ENCODE measurements around the gene CADM4.
A peak's percentile ranks its signal among the peaks of the same experiment; 100 is the strongest.

The CADM4 gene

DNA sequence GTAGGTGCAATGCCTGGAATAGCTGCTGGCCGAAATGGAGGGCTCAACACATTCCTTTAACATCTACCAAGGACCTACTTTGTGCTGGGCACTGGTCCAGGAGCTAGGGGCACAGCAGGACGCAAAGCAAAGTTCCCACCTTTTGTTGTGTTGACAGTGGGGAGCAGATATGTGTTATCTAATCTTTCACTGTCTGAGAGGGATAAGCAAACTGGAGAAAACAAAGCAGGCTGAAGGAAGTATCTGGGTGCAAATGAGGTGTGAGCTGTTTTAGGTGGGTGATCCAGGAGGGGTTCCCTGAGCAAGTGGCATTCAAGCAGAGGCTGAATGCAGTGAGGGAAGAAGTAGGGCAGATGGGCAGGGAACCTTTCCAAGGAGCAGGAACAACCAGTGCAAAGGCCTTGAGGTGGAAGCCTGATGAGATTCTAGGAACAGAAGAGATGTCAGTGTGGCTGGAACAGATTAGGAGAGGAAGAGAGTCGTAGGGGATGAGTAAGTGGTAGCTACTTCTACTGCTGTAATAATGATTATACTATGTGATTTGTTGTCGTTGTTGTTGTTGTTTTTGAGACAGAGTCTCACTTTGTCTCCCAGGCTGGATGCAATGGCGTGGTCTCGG, 32.5 kb upstream of the CADM4 start:
- H3K27ac ChIP-seq, result no peak overlapping the region
- TF ChIP-seq, protein P1, sequence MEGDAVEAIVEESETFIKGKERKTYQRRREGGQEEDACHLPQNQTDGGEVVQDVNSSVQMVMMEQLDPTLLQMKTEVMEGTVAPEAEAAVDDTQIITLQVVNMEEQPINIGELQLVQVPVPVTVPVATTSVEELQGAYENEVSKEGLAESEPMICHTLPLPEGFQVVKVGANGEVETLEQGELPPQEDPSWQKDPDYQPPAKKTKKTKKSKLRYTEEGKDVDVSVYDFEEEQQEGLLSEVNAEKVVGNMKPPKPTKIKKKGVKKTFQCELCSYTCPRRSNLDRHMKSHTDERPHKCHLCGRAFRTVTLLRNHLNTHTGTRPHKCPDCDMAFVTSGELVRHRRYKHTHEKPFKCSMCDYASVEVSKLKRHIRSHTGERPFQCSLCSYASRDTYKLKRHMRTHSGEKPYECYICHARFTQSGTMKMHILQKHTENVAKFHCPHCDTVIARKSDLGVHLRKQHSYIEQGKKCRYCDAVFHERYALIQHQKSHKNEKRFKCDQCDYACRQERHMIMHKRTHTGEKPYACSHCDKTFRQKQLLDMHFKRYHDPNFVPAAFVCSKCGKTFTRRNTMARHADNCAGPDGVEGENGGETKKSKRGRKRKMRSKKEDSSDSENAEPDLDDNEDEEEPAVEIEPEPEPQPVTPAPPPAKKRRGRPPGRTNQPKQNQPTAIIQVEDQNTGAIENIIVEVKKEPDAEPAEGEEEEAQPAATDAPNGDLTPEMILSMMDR (conservative IDR thresholded peaks at IDR 0.05), result no peak

DNA sequence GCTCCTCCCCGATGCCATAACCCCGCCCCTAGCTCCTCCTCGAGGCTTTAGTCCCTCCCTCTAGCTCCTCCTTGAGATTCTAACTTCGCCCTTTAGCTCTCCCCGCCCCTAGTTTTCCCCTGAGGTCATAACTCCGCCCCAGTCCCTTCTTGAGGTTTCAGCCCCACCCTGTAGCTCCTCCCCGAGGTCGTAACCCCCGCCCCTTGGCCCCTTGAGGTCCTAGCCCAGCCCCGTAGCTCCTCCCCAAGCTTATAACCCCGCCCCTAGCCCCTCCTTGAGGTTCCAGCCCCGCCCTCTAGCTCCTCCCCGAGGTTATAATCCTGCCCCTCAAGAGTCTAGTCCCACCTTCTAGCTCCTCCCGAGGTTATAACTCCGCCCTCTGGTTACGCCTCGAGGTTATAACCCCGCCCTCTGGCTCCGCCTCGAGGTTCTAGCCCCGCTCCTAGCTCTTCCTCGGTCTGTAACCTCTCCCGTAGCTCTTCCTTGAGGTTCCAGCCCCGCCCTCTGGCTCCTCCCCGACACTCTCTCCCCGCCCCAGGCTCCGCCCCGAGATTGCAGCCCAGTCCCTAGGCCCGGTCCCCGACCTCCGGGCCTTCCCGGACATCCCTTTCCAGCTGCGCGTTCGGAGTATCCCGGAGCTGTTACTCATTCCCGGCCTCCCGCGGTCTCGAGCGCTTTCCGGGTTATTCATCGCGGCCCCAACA, 28.9 kb upstream of the CADM4 start:
- peak overlapping the region; percentile 47; the same call in 1 of the 2 replicates for H3K27ac ChIP-seq
- TF ChIP-seq, protein P1 (conservative IDR thresholded peaks at IDR 0.05), result no peak

DNA sequence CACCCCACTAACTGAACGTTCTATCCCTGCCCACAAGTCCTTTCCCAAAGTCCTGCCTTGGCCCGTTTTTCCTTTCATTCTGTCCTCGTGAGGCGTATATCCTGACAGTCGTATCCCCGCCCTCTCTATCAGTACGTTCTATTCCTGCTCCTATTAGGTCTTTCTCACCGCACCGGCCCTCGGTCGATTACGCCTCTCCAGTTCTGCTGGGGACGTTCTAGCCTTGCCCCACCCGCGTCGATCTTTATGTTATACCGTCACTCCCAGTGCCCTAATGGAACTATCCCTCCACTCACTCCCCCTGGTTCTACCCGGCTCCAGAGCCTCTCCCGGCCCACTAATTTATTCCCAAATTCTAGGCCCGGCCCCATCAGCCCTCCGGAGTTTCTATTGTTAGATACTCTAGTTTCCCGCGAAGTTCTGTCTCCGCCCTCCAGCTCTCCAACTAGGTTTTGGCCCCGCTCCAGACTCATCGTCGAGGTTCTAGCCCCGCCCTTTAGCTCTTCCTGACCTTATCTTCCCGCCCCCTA, 28.3 kb upstream of the CADM4 start:
- H3K27ac ChIP-seq, result peak overlapping the region; percentile 47; the same call in 1 of the 2 replicates
- TF ChIP-seq, protein P1 (conservative IDR thresholded peaks at IDR 0.05), result no peak

DNA sequence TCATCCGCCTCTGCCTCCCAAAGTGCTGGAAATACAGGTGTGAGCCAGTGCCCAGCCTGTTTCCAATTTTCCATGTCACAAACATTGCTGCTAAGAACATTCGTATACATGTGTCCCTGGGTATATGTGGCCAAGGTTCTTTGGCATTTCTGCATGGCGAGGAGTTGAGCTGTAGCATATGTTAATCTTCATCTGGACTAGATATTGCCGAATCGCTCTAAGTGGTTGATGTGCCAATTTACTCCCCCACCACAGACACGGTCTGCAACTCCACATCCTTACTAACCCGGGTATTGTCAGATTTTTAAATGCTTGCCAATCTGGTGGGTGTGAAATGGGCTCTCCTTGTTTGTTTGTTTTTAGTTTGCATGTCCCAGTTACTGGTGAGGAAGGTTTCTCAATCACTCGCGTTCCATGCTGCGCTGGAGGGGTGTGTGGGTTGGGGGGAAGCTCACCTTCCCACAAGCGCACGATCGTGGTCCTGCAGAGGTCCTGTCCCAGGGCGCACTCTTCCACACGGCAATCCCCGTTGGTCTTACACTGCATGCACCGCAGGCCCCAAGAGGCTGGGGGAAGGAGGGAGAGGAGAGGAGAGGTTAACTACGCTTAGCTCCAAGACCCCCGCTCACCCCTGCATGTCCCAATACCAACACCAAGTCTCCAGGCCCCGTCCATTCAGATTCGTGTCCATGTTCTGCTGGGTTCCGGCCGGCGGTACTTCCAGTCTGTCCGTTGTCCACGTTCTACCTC, 27.7 kb upstream of the CADM4 start:
- TF ChIP-seq, protein P1 (conservative IDR thresholded peaks at IDR 0.05), result no peak
- H3K27ac ChIP-seq, result peak overlapping the region; percentile 47; the same call in 1 of the 2 replicates

DNA sequence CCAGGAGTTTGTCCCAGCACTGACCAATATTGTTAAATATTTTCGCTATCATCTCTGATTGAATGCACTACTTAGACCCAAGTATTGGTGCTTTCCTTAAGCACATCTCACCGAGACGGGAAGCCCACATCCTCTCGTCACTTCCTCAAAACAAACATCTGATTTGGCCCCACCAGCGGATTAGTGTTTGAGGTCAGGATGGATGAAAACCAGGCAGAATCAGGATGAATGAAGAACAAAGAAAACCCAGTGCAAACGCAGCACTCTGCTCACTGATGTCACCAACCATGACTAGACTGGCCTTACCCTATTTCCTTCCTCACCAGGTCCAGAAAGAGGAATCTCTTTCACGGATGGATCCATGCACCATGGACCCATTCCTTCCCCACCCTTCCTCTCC, 24.4 kb upstream of the CADM4 start:
- TF ChIP-seq, protein P1 (conservative IDR thresholded peaks at IDR 0.05), result no peak
- H3K27ac ChIP-seq, result no peak overlapping the region

DNA sequence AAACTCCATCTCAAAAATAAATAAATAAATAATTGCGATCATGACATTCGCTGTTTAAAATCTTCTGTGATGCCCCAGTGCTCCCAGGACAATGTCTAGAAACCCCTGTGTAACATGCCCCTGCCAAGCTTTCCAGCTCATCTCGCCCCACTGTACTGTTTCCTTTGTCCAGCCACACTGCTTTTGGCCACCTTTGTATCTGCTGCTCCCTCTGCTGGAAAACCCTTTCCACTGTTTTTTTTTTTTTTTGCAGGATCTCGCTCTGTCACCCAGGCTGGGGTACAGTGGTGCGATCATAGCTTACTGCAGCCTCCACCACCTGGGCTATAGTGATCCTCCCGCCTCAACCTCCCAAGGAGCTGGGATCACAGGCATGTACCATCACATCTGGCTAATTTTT, 22.8 kb upstream of the CADM4 start:
- no peak overlapping the region for H3K27ac ChIP-seq
- TF ChIP-seq, protein P1 (conservative IDR thresholded peaks at IDR 0.05), result peak; percentile 60

DNA sequence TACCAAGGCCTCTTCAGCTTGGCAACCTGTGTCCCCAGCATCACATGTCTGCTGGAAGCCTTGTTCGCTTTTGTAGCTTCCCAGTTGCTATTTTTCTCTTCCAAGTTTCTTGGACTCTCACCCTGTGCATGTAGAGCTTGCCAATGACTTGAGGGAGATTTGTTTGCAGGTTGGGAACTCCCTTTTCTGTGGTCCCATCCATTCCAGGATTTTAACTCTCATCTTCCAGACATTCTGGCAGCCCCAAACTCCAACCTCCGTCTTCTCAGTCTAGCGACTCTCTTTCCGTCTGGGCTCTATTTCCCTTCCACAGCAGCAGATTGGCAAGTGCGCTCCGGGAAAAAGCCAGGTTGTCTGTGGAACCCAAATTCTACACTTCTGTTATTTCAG, 21.3 kb upstream of the CADM4 start:
- TF ChIP-seq, protein P1 (conservative IDR thresholded peaks at IDR 0.05), result no peak
- H3K27ac ChIP-seq, result no peak overlapping the region
